ENCODE measurements around the gene PKD1.

PKD1 gene

DNA sequence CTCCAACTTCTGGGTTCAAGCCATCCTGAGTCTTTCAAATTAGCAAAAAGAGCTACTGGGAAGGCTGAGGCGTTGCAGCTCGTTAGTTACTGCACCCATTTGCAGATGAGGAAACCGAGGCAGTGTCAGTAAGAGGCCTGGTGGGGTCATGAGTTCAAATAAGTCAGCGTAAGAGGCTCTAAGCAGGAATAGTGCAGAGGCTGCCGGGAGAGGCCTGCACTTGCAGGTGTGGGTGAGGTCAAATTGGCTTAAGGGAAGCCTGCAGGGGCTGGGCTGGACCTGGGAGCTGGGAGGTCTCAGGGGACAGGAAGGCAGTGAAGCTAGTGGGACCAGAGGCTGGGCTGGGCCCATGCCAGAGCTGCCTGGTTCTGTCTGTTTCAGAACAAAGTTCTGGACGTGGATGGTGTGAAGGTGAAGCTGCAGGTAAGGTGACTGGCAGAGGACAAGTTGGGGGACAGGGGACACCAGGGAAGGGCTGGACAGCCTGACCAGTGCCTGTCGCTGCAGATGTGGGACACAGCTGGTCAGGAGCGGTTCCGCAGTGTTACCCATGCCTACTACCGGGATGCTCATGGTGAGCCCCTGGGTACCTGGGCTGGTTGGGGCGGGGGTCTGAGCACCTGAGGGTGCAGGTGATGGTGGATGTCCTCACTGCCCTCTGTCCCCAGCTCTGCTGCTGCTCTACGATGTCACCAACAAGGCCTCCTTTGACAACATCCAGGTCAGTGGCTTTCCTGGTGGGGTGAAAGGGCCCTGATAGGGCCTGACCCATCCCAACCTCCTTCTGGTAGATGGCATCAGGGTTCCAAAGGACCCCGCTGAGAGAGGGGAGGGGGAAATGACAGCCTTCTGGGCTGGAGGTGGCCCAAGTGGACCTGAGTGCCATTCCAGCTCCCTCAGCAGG, 15.7 kb upstream of the PKD1 start:
- Histone ChIP-seq H3K4me3 (ENCODE audit: insufficient read depth, low read depth, low read length) (no peak overlapping the region), H3K27me3 (ENCODE audit: control insufficient read depth, insufficient read depth, low read length, poor library complexity, severe bottlenecking) (peaks cover 12% of the 10 kb centered on the region), H3K27ac (ENCODE audit: insufficient read depth, low read depth, low read length, poor library complexity, severe bottlenecking) (no peak overlapping the region), H3K4me1 (ENCODE audit: control insufficient read depth, insufficient read depth, low read length) (peaks cover 44% of the 10 kb centered on the region), H3K36me3 (ENCODE audit: control insufficient read depth, insufficient read depth, low read length) (peaks cover 4% of the 10 kb centered on the region), H3K9me3 (ENCODE audit: control insufficient read depth, low read length) (no peaks in the 10 kb centered on the region)
- WGBS, 2 experiments: 70 to 77% methylated on average over 13 of the region's 13 CpGs

DNA sequence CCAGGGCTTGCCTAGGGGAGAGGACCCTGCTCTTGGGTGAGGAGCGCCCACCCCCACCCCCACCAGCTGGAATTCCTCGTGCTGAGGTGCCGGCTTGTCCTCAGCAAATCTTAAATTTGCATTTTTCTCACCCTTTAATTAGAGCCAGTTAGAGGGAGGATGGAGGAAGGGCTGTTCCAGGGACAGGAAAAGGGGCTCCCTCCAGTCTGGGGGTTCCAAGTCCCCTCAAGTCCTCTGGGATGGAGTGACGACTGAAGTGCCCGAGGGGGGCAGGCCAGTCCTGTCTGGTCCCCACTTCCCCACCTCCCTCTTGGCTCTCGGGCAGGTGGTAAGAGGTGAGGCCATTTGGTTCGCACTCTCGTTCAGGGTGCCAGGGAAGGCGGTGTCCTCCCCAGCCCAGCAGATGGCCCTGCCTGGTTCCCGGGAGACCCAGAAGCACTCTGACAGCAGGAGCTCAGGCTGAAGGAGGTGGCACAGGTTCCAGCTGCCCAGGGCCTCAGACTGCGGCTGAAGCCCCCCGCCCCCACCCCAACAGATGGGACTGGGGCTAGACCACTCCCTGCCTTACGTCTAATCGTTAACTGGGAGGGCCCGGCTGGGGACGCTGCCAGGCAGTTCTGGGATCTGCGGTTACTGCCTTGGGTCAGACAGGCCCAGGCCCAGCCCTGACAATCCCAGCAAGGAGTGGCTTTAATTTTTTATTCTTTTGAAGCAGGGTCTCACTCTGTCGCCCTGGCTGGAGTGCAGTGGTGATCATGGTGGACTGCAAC, 14.9 kb upstream of the PKD1 start:
- WGBS, 2 experiments: 20 to 23% methylated on average over 16 to 18 of the region's 18 CpGs
- no peaks in the 10 kb centered on the region for H3K9me3 ChIP-seq (ENCODE audit: control insufficient read depth, low read length)
- H3K4me1 ChIP-seq (ENCODE audit: control insufficient read depth, insufficient read depth, low read length): peaks cover 44% of the 10 kb centered on the region
- H3K27me3 ChIP-seq (ENCODE audit: control insufficient read depth, insufficient read depth, low read length, poor library complexity, severe bottlenecking): peaks cover 12% of the 10 kb centered on the region
- H3K4me3 ChIP-seq (ENCODE audit: insufficient read depth, low read depth, low read length): no peak overlapping the region
- H3K36me3 ChIP-seq (ENCODE audit: control insufficient read depth, insufficient read depth, low read length): peaks cover 4% of the 10 kb centered on the region
- H3K27ac ChIP-seq (ENCODE audit: insufficient read depth, low read depth, low read length, poor library complexity, severe bottlenecking): no peak overlapping the region

DNA sequence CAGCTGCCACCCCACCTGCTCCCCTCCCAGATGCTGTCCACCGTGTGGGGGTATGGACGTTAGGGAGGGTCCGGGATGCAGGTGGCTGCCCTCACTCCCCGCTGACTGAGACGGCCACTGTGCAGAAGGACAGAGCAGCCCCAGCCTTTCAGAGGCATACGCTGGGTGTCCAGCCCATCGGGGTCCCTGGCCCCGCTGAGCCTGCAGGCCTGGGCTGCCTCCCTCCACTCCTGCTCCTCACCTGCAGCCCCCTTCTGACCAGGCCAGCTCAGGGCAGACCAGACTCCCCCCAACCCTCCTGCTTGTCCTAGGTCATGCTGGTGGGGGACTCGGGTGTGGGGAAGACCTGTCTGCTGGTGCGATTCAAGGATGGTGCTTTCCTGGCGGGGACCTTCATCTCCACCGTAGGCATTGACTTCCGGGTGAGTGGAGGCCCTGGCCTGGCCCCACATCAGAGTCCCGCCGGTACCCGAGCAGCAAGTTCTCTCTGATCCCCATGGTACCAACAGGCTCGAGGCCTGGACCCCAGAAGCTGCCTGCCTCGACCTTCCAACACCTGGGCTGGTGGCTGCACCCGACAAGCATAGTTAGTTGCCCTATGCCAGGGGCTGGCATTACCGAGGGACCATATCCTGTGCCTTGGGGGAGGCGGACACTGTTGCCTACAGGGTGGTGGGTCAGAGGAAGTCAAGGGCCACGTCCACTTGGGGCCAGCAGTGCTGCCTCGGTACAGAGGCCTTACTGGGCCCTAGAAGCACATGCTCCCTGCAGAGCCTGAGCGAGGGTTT, 14.1 kb upstream of the PKD1 start:
- no peaks in the 10 kb centered on the region for H3K9me3 ChIP-seq (ENCODE audit: control insufficient read depth, low read length)
- H3K27ac ChIP-seq (ENCODE audit: insufficient read depth, low read depth, low read length, poor library complexity, severe bottlenecking): no peak overlapping the region
- H3K4me1 ChIP-seq (ENCODE audit: control insufficient read depth, insufficient read depth, low read length): peaks cover 44% of the 10 kb centered on the region
- H3K36me3 ChIP-seq (ENCODE audit: control insufficient read depth, insufficient read depth, low read length): peaks cover 4% of the 10 kb centered on the region
- H3K4me3 ChIP-seq (ENCODE audit: insufficient read depth, low read depth, low read length): peak overlapping the region; percentile 46
- H3K27me3 ChIP-seq (ENCODE audit: control insufficient read depth, insufficient read depth, low read length, poor library complexity, severe bottlenecking): peaks cover 12% of the 10 kb centered on the region
- 16 to 19% methylated on average over 24 of the region's 24 CpGs for WGBS, 2 experiments

DNA sequence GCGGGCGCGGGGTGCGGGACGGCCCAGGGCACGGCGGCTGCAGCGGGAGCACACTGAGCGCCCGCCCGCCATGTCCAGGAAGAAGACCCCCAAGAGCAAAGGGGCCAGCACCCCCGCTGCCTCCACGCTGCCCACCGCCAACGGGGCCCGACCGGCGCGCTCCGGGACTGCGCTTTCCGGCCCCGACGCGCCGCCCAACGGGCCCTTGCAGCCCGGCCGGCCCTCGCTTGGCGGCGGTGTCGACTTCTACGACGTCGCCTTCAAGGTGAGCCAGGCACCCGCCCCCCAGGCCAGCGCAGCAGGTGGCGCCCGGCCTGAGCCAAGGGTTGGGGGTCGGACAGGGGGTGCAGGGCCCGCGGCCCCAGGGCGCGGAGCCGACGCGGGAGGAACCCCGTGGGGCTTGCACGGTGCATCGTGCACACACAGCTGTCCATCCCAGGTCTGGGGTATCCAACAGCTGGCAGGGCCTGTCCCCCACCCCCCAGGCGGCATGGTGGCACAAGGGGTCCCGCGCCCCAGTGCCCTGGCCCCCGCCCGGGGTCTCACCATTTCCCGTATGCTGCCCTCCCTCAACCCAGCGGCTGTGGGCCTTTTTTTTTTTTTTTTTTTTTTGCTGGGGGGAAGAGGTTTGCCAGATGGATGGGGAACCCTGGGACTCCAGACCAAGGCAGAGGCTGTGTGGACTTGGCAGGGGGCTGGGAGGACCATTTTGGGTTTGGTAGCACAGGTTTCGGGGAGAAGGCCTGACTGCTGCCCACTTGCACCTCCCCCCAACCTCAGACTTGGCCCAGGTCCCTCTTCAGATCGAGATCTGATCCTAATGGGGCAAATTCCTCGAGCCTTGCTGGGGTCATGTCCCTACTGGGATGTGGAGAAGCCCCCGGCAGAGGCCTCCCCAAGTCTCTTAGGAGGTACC, 13.3 kb upstream of the PKD1 start:
- H3K27ac ChIP-seq (ENCODE audit: insufficient read depth, low read depth, low read length, poor library complexity, severe bottlenecking): no peak overlapping the region
- no peaks in the 10 kb centered on the region for H3K9me3 ChIP-seq (ENCODE audit: control insufficient read depth, low read length)
- H3K4me1 ChIP-seq (ENCODE audit: control insufficient read depth, insufficient read depth, low read length): peaks cover 41% of the 10 kb centered on the region
- 2% methylated on average over 62 of the region's 62 CpGs for WGBS, 2 experiments
- peaks cover 12% of the 10 kb centered on the region for H3K27me3 ChIP-seq (ENCODE audit: control insufficient read depth, insufficient read depth, low read length, poor library complexity, severe bottlenecking)
- H3K4me3 ChIP-seq (ENCODE audit: insufficient read depth, low read depth, low read length): peak overlapping the region; percentile 46
- peaks cover 4% of the 10 kb centered on the region for H3K36me3 ChIP-seq (ENCODE audit: control insufficient read depth, insufficient read depth, low read length)

DNA sequence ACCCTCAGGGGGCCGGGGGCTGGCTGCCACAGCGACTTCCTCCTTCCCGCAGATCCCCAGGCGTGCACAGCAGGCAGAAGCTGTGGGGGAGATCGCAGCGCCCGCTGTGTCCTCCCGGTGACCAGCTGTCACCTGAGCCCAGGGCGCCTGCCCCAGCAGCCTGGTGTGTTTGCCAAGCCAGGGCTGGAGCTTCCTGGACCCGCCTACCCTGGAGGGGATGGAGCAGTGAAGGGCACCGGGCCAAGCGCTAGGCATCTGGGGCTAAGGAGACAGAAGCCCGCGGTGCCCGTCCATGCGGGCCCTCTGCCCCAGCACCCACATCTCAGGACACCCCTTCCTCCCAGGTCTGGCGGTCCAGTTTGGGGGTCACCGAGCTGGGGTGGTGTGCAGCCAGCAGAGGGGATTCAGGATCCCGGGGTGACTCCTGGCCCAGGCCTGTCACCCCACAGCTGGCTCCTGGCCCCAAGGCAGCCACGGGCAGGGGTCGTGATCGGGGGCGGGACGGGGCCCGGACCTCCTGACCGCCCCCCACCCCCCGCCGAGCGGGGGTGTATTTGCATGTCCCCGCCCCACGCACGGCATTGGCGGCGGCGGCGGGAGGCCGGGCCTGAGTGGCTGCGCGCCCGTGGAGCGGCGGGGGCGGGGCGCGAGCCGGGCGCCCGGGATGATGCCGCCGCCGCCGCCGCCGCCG, 12.4 kb upstream of the PKD1 start, which contains the start of gene RAB26:
Gene RAB26 (plus strand): TSS at position 645 of the 691 bp plus-strand sequence. CDS start 159 bp downstream, outside the sequence.
- Histone ChIP-seq H3K4me3 (ENCODE audit: insufficient read depth, low read depth, low read length) (peak within 1 kb of the TSS; percentile 46), H3K4me1 (ENCODE audit: control insufficient read depth, insufficient read depth, low read length) (peaks cover 38% of the 10 kb centered on the region), H3K36me3 (ENCODE audit: control insufficient read depth, insufficient read depth, low read length) (no peaks in the 10 kb centered on the region), H3K27ac (ENCODE audit: insufficient read depth, low read depth, low read length, poor library complexity, severe bottlenecking) (no peak within 1 kb of the TSS), H3K9me3 (ENCODE audit: control insufficient read depth, low read length) (no peaks in the 10 kb centered on the region), H3K27me3 (ENCODE audit: control insufficient read depth, insufficient read depth, low read length, poor library complexity, severe bottlenecking) (peaks cover 12% of the 10 kb centered on the region)
- 4% methylated on average over 55 of the region's 55 CpGs for WGBS, 2 experiments

DNA sequence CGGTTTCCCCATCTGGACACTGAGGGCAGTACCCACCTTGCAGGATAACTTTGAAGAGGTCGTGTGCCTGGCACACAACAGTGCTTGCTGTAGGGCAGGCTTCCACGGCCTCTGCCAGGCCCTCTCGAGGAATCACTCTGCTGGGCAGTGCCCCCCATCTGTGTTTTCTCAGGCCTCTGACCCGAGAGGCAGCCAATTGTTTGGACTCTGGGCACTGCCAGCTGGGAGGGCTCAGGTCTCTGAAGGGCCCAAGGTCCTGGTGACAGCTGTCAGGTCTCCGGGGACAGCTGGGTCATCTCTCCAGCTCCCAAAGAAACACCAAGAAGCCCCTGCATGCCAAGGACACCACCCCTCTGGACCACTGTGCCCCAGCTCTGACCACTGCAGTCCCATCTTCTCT, 11.7 kb upstream of the PKD1 start:
- WGBS, 2 experiments: 84 to 85% methylated on average over 6 of the region's 6 CpGs
- H3K27me3 ChIP-seq (ENCODE audit: control insufficient read depth, insufficient read depth, low read length, poor library complexity, severe bottlenecking): peaks cover 12% of the 10 kb centered on the region
- no peaks in the 10 kb centered on the region for H3K9me3 ChIP-seq (ENCODE audit: control insufficient read depth, low read length)
- no peak overlapping the region for H3K4me3 ChIP-seq (ENCODE audit: insufficient read depth, low read depth, low read length)
- no peak overlapping the region for H3K27ac ChIP-seq (ENCODE audit: insufficient read depth, low read depth, low read length, poor library complexity, severe bottlenecking)
- peaks cover 31% of the 10 kb centered on the region for H3K4me1 ChIP-seq (ENCODE audit: control insufficient read depth, insufficient read depth, low read length)
- no peaks in the 10 kb centered on the region for H3K36me3 ChIP-seq (ENCODE audit: control insufficient read depth, insufficient read depth, low read length)

DNA sequence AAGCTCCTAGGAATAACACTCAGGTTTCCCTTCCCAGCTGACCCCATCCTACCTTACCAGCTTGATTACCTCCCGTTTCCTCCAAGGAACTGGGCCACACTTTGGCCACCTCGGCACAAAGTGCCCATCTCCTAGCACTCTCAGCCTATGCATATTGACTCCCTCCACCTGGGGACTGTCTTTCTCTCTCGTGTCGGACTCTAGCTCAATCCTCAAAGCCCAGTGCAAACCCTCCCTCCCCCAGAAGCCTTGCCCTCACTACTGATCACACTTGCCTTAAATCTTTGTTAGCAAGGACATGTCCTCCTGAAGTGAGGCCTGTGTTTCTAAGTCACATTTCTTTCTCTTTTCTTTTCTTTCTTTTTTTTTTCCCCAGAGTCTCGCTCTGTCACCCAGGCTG, 10.1 kb upstream of the PKD1 start:
- Histone ChIP-seq H3K4me3 (ENCODE audit: insufficient read depth, low read depth, low read length) (no peak overlapping the region), H3K27ac (ENCODE audit: insufficient read depth, low read depth, low read length, poor library complexity, severe bottlenecking) (no peak overlapping the region), H3K4me1 (ENCODE audit: control insufficient read depth, insufficient read depth, low read length) (peaks cover 16% of the 10 kb centered on the region), H3K36me3 (ENCODE audit: control insufficient read depth, insufficient read depth, low read length) (no peaks in the 10 kb centered on the region), H3K9me3 (ENCODE audit: control insufficient read depth, low read length) (no peaks in the 10 kb centered on the region), H3K27me3 (ENCODE audit: control insufficient read depth, insufficient read depth, low read length, poor library complexity, severe bottlenecking) (peaks cover 12% of the 10 kb centered on the region)
- WGBS, 2 experiments: 66 to 72% methylated on average over 5 of the region's 5 CpGs

DNA sequence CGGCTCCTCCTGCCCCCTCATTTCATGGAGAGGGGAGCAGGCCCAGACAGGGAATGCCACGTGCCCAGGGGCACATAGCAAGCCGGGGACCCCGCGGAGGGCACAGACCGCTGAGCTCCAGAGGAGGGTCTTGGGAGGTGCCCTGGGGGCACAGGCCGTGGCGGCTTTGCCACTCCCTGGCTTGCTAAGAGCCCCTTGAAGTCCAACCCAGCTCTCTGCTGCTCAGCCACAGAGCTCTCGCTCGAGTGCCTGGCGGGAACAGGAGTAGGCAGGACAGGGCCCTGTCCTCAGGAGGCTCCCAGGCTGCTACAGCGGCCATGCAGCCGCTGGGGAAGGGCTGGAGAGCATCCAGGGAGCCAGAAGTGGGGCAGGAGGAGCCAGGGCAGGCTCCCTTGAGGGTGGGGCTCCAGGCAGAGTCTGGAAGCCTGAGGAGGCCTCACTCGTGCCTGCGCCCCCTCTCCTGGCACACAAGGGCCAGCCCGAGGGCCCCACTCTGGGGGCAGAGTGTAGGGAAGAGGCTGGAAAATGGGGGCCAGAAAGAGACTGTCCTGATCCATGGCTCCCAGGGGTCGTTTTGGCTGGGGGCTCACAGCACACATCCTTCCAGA, 8.3 kb upstream of the PKD1 start:
- H3K4me3 ChIP-seq (ENCODE audit: insufficient read depth, low read depth, low read length): no peak overlapping the region
- H3K4me1 ChIP-seq (ENCODE audit: control insufficient read depth, insufficient read depth, low read length): no peaks in the 10 kb centered on the region
- WGBS, 2 experiments: 91% methylated on average over 17 of the region's 17 CpGs
- no peak overlapping the region for H3K27ac ChIP-seq (ENCODE audit: insufficient read depth, low read depth, low read length, poor library complexity, severe bottlenecking)
- H3K27me3 ChIP-seq (ENCODE audit: control insufficient read depth, insufficient read depth, low read length, poor library complexity, severe bottlenecking): no peaks in the 10 kb centered on the region
- no peaks in the 10 kb centered on the region for H3K36me3 ChIP-seq (ENCODE audit: control insufficient read depth, insufficient read depth, low read length)
- H3K9me3 ChIP-seq (ENCODE audit: control insufficient read depth, low read length): no peaks in the 10 kb centered on the region

Data from ectodermal cell (in vitro differentiated cells).